Neural progenitor cell (in vitro differentiated cells): ENCODE results near the gene ALPL.

Experiments used
- EZH2phosphoT487 ChIP-seq: fragments of 200-600 bp; sonication (generic); IDR thresholded peaks from 2 replicates; pipeline ENCODE4 v1.6.1; 2017; ENCODE audit warnings: antibody characterized with exemption
- TF ChIP-seq, protein P1 (sequence below): fragments of 200-600 bp; sonication (generic); IDR thresholded peaks from 2 replicates; pipeline ENCODE4 v1.5.1; 2017; ENCODE audit warnings: antibody characterized with exemption, mild to moderate bottlenecking

DNA sequence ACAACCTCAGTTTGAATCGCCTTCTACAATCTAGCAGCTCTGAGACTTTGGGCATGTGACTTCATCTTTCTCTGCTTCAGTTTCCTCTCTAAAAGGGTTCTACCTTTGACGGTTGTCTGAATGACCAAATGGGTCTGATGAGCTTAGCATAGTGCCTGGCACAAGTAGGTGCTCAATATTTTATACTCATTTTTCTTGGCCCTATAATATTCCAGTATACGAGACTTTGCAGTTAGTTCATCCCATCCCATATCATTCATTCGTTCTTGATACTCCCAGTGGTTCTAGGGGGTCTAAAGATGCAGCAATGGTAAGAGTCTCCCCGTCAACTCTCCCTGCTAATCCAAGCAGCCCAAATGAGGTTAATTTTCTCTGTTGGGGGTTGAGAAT lies 67.6 kb downstream of the ALPL start:
- TF ChIP-seq, protein P1, sequence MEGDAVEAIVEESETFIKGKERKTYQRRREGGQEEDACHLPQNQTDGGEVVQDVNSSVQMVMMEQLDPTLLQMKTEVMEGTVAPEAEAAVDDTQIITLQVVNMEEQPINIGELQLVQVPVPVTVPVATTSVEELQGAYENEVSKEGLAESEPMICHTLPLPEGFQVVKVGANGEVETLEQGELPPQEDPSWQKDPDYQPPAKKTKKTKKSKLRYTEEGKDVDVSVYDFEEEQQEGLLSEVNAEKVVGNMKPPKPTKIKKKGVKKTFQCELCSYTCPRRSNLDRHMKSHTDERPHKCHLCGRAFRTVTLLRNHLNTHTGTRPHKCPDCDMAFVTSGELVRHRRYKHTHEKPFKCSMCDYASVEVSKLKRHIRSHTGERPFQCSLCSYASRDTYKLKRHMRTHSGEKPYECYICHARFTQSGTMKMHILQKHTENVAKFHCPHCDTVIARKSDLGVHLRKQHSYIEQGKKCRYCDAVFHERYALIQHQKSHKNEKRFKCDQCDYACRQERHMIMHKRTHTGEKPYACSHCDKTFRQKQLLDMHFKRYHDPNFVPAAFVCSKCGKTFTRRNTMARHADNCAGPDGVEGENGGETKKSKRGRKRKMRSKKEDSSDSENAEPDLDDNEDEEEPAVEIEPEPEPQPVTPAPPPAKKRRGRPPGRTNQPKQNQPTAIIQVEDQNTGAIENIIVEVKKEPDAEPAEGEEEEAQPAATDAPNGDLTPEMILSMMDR, result no peak
- no peak for TF ChIP-seq EZH2phosphoT487
